Stimulated activated CD8-positive, alpha-beta memory T cell treated with anti-CD3 and anti-CD28 coated beads, Interleukin-7, amount 100 ng/mL, for 48 hours (primary cell): ENCODE measurements around the gene TSPY9.
"Not testable (repeated sequence)": the region's sequence is repeated elsewhere in the genome, so short reads cannot be mapped to it uniquely, and the experiment has no call there.

Experiments used
- DNase-seq, 2 donors: peaks; one replicate each; pipeline ENCODE4 v3.0.0-alpha.2; 2020; ENCODE audit warnings: low read depth in 1 of 2; ENCODE audit errors: extremely low read depth in 1 of 2

The TSPY9 gene

GRCh38 chrY:9486967-9487366 lies at the start of gene TSPY9:
Gene TSPY9, plus strand, starts transcription at chrY:9487267. Its CDS starts 46 bp downstream, at chrY:9487313.
- not testable (repeated sequence) for DNase-seq

- DNase-seq, result not testable (repeated sequence)
Observed at GRCh38 chrY:9466655-9467054, 20.4 kb upstream of the TSPY9 start, which contains the start of gene TSPY1. Gene TSPY1, plus strand, starts transcription at chrY:9466955. Its CDS starts 46 bp downstream, at chrY:9467001.

- DNase-seq, result not testable (repeated sequence)
Observed at GRCh38 chrY:9504396-9504795, 17.3 kb downstream of the TSPY9 start.

- not testable (repeated sequence) for DNase-seq
Observed at GRCh38 chrY:9516287-9516686, 29.2 kb downstream of the TSPY9 start.

- not testable (repeated sequence) for DNase-seq
Observed at GRCh38 chrY:9527580-9527979, 40.5 kb downstream of the TSPY9 start, which contains the start of gene TSPY10. Gene TSPY10, plus strand, starts transcription at chrY:9527880. Its CDS starts 46 bp downstream, at chrY:9527926.
